Activated T-cell treated with anti-CD3 and anti-CD28 coated beads for 24 hours (primary cell): Measurements from ENCODE around the gene ATF6.
"Not testable (repeated sequence)": the region's sequence is repeated elsewhere in the genome, so short reads cannot be mapped to it uniquely, and the experiment has no call there.

Experiments used
- DNase-seq: peaks from one replicate; pipeline ENCODE4 v3.0.0-alpha.2; 2020; ENCODE audit warnings: low read depth

Gene ATF6

GRCh38 chr1:161782886-161783285 lies 16.8 kb downstream of the ATF6 start:
- DNase-seq: no peak

GRCh38 chr1:161784968-161785367 lies 18.8 kb downstream of the ATF6 start:
- DNase-seq: no peak

- no peak for DNase-seq
Measured at GRCh38 chr1:161787355-161787754, 21.2 kb downstream of the ATF6 start.

GRCh38 chr1:161790587-161791317 lies 24.6 kb downstream of the ATF6 start:
- no peak for DNase-seq

GRCh38 chr1:161791904-161792655 lies 26.0 kb downstream of the ATF6 start:
- no peak for DNase-seq

GRCh38 chr1:161792740-161793139 lies 26.6 kb downstream of the ATF6 start:
- no peak for DNase-seq

GRCh38 chr1:161799792-161800191 lies 33.7 kb downstream of the ATF6 start:
- DNase-seq: no peak

GRCh38 chr1:161801955-161802354 lies 35.8 kb downstream of the ATF6 start:
- DNase-seq: no peak

- DNase-seq: no peak
Measured at GRCh38 chr1:161803181-161803580, 37.1 kb downstream of the ATF6 start.

GRCh38 chr1:161805399-161806197 lies 39.5 kb downstream of the ATF6 start:
- no peak for DNase-seq

- DNase-seq: not testable (repeated sequence)
Measured at GRCh38 chr1:161809202-161809601, 43.1 kb downstream of the ATF6 start.

- not testable (repeated sequence) for DNase-seq
Measured at GRCh38 chr1:161809656-161810055, 43.5 kb downstream of the ATF6 start.

GRCh38 chr1:161810780-161811179 lies 44.7 kb downstream of the ATF6 start:
- DNase-seq: no peak

GRCh38 chr1:161816201-161816600 lies 50.1 kb downstream of the ATF6 start:
- DNase-seq: no peak

- DNase-seq: no peak
Measured at GRCh38 chr1:161817176-161817730, 51.1 kb downstream of the ATF6 start.

GRCh38 chr1:161820914-161821313 lies 54.8 kb downstream of the ATF6 start:
- no peak for DNase-seq

- no peak for DNase-seq
Measured at GRCh38 chr1:161824618-161825017, 58.5 kb downstream of the ATF6 start.

GRCh38 chr1:161825831-161826230 lies 59.7 kb downstream of the ATF6 start:
- no peak for DNase-seq

GRCh38 chr1:161826478-161826877 lies 60.4 kb downstream of the ATF6 start:
- DNase-seq: no peak

GRCh38 chr1:161827786-161828185 lies 61.7 kb downstream of the ATF6 start:
- DNase-seq: no peak

GRCh38 chr1:161832299-161832907 lies 66.3 kb downstream of the ATF6 start:
- not testable (repeated sequence) for DNase-seq

- DNase-seq: no peak
Measured at GRCh38 chr1:161834967-161835550, 68.9 kb downstream of the ATF6 start.
